ENCODE measurements around the gene RUSC1.

Gene RUSC1

GRCh38 chr1:155296661-155297060 is 24.0 kb upstream of the RUSC1 start:
- no peak for FAIRE-seq

- no peak for FAIRE-seq
Observed at GRCh38 chr1:155297384-155297783, 23.3 kb upstream of the RUSC1 start.

GRCh38 chr1:155300024-155300423 is 20.7 kb upstream of the RUSC1 start:
- no peak for FAIRE-seq

- no peak for FAIRE-seq
Observed at GRCh38 chr1:155300553-155301329, 20.0 kb upstream of the RUSC1 start.

GRCh38 chr1:155301342-155301841 is 19.3 kb upstream of the RUSC1 start, which contains the start of gene PKLR:
TSS of gene PKLR (minus strand) at chr1:155301438. CDS start at chr1:155301395, 43 bp downstream.
- FAIRE-seq: no peak

- FAIRE-seq: no peak
Observed at GRCh38 chr1:155304558-155305063, 16.1 kb upstream of the RUSC1 start.

GRCh38 chr1:155305881-155306391 is 14.8 kb upstream of the RUSC1 start:
- no peak for FAIRE-seq

GRCh38 chr1:155307247-155307740 is 13.4 kb upstream of the RUSC1 start:
- FAIRE-seq: no peak

GRCh38 chr1:155308493-155309422 is 11.9 kb upstream of the RUSC1 start, which contains the start of gene FDPS:
TSS of gene FDPS (plus strand) at chr1:155308866. CDS start at chr1:155309790, 924 bp downstream.
- peak; percentile 97 for FAIRE-seq

GRCh38 chr1:155309423-155310021 is 11.2 kb upstream of the RUSC1 start:
- no peak for FAIRE-seq

GRCh38 chr1:155313261-155313660 is 7.4 kb upstream of the RUSC1 start:
- FAIRE-seq: no peak

- no peak for FAIRE-seq
Observed at GRCh38 chr1:155316922-155317321, 3.8 kb upstream of the RUSC1 start.

GRCh38 chr1:155318082-155318481 is 2.6 kb upstream of the RUSC1 start:
- FAIRE-seq: no peak

- no peak for FAIRE-seq
Observed at GRCh38 chr1:155319536-155319935, 1.2 kb upstream of the RUSC1 start.

GRCh38 chr1:155320252-155320651 is 442 bp upstream of the RUSC1 start:
- FAIRE-seq: no peak

- FAIRE-seq: no peak
Observed at GRCh38 chr1:155321639-155322503, 1.2 kb downstream of the RUSC1 start.

GRCh38 chr1:155322571-155322952 is 1.9 kb downstream of the RUSC1 start:
- no peak for FAIRE-seq

- FAIRE-seq: no peak
Observed at GRCh38 chr1:155322953-155323728, 2.4 kb downstream of the RUSC1 start.

- FAIRE-seq: no peak
Observed at GRCh38 chr1:155323729-155324036, 3.0 kb downstream of the RUSC1 start.

- peak; percentile 94 for FAIRE-seq
Observed at GRCh38 chr1:155324037-155324716, 3.5 kb downstream of the RUSC1 start.
